HCT116 (cell line): ENCODE results near the gene PSMB5. TPM values are rescaled to one million over a fixed set of nuclear protein-coding genes. Genes with fewer than 3 reads are reported as not detected.

Source experiments
- ATAC-seq: fragments of 200-7000 bp; cut with Tn5 transposase; 2 replicates; pipeline ENCODE4 v1.9.1; 2020; ENCODE audit warnings: mild to moderate bottlenecking, moderate library complexity
- BruUV-seq: library from RNA; stranded (reverse); fragments of 400-500 nt; replicated peaks from 2 replicates; lab custom pipeline; 2021; lab: Mats Ljungman, UMichigan
- CTCF ChIA-PET: fragments of 300-600 bp; sonication (Branson Sonifier 250); formaldehyde crosslinking; loops from one replicate; lab custom pipeline; 2021; ENCODE audit warnings: antibody characterized with exemption; lab: Charles Lee
- POLR2A ChIA-PET: fragments of 300-600, 350-600 bp; sonication (Branson Sonifier 250); formaldehyde crosslinking; loops from one replicate; lab custom pipeline; 2021; ENCODE audit warnings: antibody characterized with exemption; lab: Charles Lee
- RAD21 ChIA-PET, 2 experiments: fragments of 300-600 bp; sonication (Branson Sonifier 250); formaldehyde crosslinking; loops; one replicate each; lab custom pipeline; 2023; ENCODE audit warnings: low total read pairs in 2 of 2; ENCODE audit not compliant: uncharacterized antibody in 2 of 2, unreplicated experiment in 2 of 2, low non-redundant PET in 1 of 2; lab: Charles Lee
- DNase-seq: peaks from one replicate; pipeline ENCODE4 v3.0.0-alpha.2; 2010; ENCODE audit warnings: low read depth, low spot score
- H2AFZ ChIP-seq: fragments of 200-600 bp; shearing (Covaris generic), sonication (generic); 2 replicates; pipeline ENCODE4 v1.6.1; 2017; ENCODE audit warnings: low read depth, mixed run types, mixed read lengths, antibody characterized with exemption, low read length; ENCODE audit not compliant: poor library complexity, severe bottlenecking
- H3K27ac ChIP-seq: 2 replicates; pipeline ENCODE4 v1.5.1; 2012; ENCODE audit warnings: low read depth, low read length
- H3K27me3 ChIP-seq: fragments of 200-600 bp; sonication (generic); 2 replicates; pipeline ENCODE4 v1.6.1; 2016; ENCODE audit warnings: mixed run types, low read length, mixed read lengths; ENCODE audit not compliant: insufficient read depth
- H3K36me3 ChIP-seq, 2 experiments: fragments of 200-500 bp in 1 of 2; fragments of 200-600 bp in 1 of 2; sonication (Bioruptor generic) in 1 of 2; sonication (generic) in 1 of 2; 2 replicates each; pipeline versions ENCODE4 v1.5.1 to v1.6.1; 2014 to 2016; ENCODE audit warnings: low read length in 2 of 2, inconsistent platforms in 1 of 2, mixed read lengths in 1 of 2, mixed run types in 1 of 2; ENCODE audit not compliant: insufficient read depth in 2 of 2, control insufficient read depth in 1 of 2
- H3K4me1 ChIP-seq, 2 experiments: fragments of 200-600 bp in 1 of 2; sonication (generic) in 1 of 2; 2 replicates each; pipeline versions ENCODE4 v1.5.1 to v1.6.1; 2012 to 2017; ENCODE audit warnings: low read length in 2 of 2, inconsistent platforms in 1 of 2, mild to moderate bottlenecking in 1 of 2, mixed read lengths in 1 of 2, mixed run types in 1 of 2, moderate library complexity in 1 of 2; ENCODE audit not compliant: insufficient read depth in 2 of 2, control insufficient read depth in 1 of 2
- H3K4me2 ChIP-seq: fragments of 200-600 bp; sonication (generic); 2 replicates; pipeline ENCODE4 v1.6.1; 2017; ENCODE audit warnings: mixed run types, low read length, mixed read lengths
- H3K4me3 ChIP-seq, 2 experiments: fragments of 200-600 bp in 1 of 2; sonication (generic) in 1 of 2; replicated peaks in 1 of 2; 2 replicates each; pipeline ENCODE4 v1.5.1; 2011 to 2016; ENCODE audit warnings: low read length in 2 of 2, control low read depth in 1 of 2, low read depth in 1 of 2, mild to moderate bottlenecking in 1 of 2, mixed read lengths in 1 of 2, mixed run types in 1 of 2
- H3K79me2 ChIP-seq: fragments of 200-600 bp; sonication (generic); 2 replicates; pipeline ENCODE4 v1.6.1; 2017; ENCODE audit warnings: mild to moderate bottlenecking, mixed run types, low read length, moderate library complexity, mixed read lengths; ENCODE audit not compliant: insufficient read depth
- H3K9ac ChIP-seq: fragments of 200-600 bp; sonication (generic); 2 replicates; pipeline ENCODE4 v1.6.1; 2016; ENCODE audit warnings: low read length, mixed read lengths
- H3K9me2 ChIP-seq: fragments of 200-600 bp; sonication (generic), shearing (Covaris generic); 2 replicates; pipeline ENCODE4 v1.6.1; 2017; ENCODE audit warnings: mixed run types, mild to moderate bottlenecking, moderate library complexity; ENCODE audit not compliant: insufficient read depth
- H3K9me3 ChIP-seq, 2 experiments: fragments of 200-500 bp in 1 of 2; fragments of 200-600 bp in 1 of 2; sonication (Bioruptor generic) in 1 of 2; sonication (generic) in 1 of 2; 2 replicates each; pipeline ENCODE4 v1.6.1; 2014 to 2017; ENCODE audit warnings: low read length in 2 of 2, mixed read lengths in 2 of 2, inconsistent platforms in 1 of 2, low read depth in 1 of 2, mild to moderate bottlenecking in 1 of 2, mixed run types in 1 of 2, moderate library complexity in 1 of 2; ENCODE audit not compliant: control insufficient read depth in 1 of 2, insufficient read depth in 1 of 2
- H4K20me1 ChIP-seq: fragments of 200-600 bp; sonication (generic), shearing (Covaris generic); 2 replicates; pipeline ENCODE4 v1.6.1; 2017; ENCODE audit warnings: mixed run types, mild to moderate bottlenecking, moderate library complexity; ENCODE audit not compliant: insufficient read depth
- CTCF ChIP-seq, 3 experiments: fragments of 200-600 bp in 1 of 3; sonication (generic) in 1 of 3; IDR thresholded peaks in 2 of 3; conservative IDR thresholded peaks in 1 of 3; 2 replicates each; pipeline ENCODE4 v1.5.1; 2012 to 2017; ENCODE audit warnings: low read depth in 2 of 3, low read length in 2 of 3, antibody characterized with exemption in 1 of 3, borderline replicate concordance in 1 of 3, control low read depth in 1 of 3, mild to moderate bottlenecking in 1 of 3, mixed read lengths in 1 of 3, mixed run types in 1 of 3, moderate library complexity in 1 of 3; ENCODE audit not compliant: insufficient read depth in 1 of 3
- EZH2 ChIP-seq: fragments of 200-600 bp; sonication (generic); IDR thresholded peaks from 2 replicates; pipeline ENCODE4 v1.6.1; 2017; ENCODE audit warnings: antibody characterized with exemption, mixed run types
- FOSL1 ChIP-seq: IDR thresholded peaks from 2 replicates; pipeline ENCODE4 v1.6.1; 2012; ENCODE audit warnings: low read depth
- MAX ChIP-seq: IDR thresholded peaks from 2 replicates; pipeline ENCODE4 v1.6.1; 2012
- POLR2AphosphoS5 ChIP-seq: IDR thresholded peaks from 2 replicates; pipeline ENCODE4 v1.6.1; 2011; ENCODE audit warnings: mild to moderate bottlenecking, low read depth, low read length, moderate library complexity
- RAD21 ChIP-seq: IDR thresholded peaks from 2 replicates; pipeline ENCODE4 v1.6.1; 2012; ENCODE audit warnings: low read depth, mild to moderate bottlenecking
- YY1 ChIP-seq: IDR thresholded peaks from 2 replicates; pipeline ENCODE4 v1.6.1; 2011; ENCODE audit warnings: low read length, low read depth, moderate library complexity, mild to moderate bottlenecking; ENCODE audit not compliant: insufficient replicate concordance; ENCODE audit errors: extremely low read depth
- ZFX ChIP-seq: fragments of 450-650 bp; IDR thresholded peaks from 2 replicates; pipeline ENCODE4 v1.6.1; 2017
- ZNF274 ChIP-seq: fragments of 200-500 bp; sonication (Bioruptor generic); IDR thresholded peaks from 2 replicates; pipeline ENCODE4 v1.6.1; 2014; ENCODE audit warnings: mild to moderate bottlenecking, low read depth, low read length, inconsistent platforms
- intact Hi-C: fragments of 100-400 bp; cut with micrococcal nuclease; formaldehyde crosslinking; loops from 2 replicates; pipeline ENCODE4 v1.10.0; 2022
- total RNA-seq: library from RNA; stranded (reverse); gene quantifications from one replicate; pipeline ENCODE4 v1.2.1, GENCODE V29; 2021; ENCODE audit not compliant: unreplicated experiment

Gene PSMB5
- total RNA-seq, 1 experiment from 2014 or later: 212 TPM

- RAD21 ChIA-PET: interaction anchor here (1.0 to 1.3 kb wide), 6 partner anchors 11 to 86 kb away, joined by 3 to 12 read pairs (median 6); partner anchors contain the start of gene AJUBA (in 1 of the 2)
- no TSS peak for BruUV-seq
Observed at GRCh38 chr14:23057757-23058653, 23.3 kb upstream of the PSMB5 start.

More at GRCh38 chr14:23057757-23058653, 23.3 kb upstream of the PSMB5 start:
- peak overlapping the region; percentile 59 to 61 for H3K4me3 ChIP-seq
- peak overlapping the region; percentile 95 for H3K4me2 ChIP-seq
- DNase-seq (peak; percentile 79), ATAC-seq (peak; percentile 73)
- H3K79me2 ChIP-seq: peaks cover 7% of the 10 kb centered on the region; the same call in 1 of the 2 replicates
- H3K9me2 ChIP-seq: no peaks in the 10 kb centered on the region
- intact Hi-C loops: loop anchor here (1.0 to 5.0 kb wide), 4 partner anchors 51 to 501 kb away; no protein-coding TSS in a partner anchor
- no peaks in the 10 kb centered on the region for H4K20me1 ChIP-seq
- no peaks in the 10 kb centered on the region for H3K9me3 ChIP-seq
- H3K27me3 ChIP-seq: no peaks in the 10 kb centered on the region
- H3K9ac ChIP-seq: peak overlapping the region; percentile 63
- no peak for TF ChIP-seq FOSL1
- peak; percentile 87 for TF ChIP-seq RAD21
- TF ChIP-seq MAX: peak; percentile 40
- no peak for TF ChIP-seq EZH2
- TF ChIP-seq YY1: peak; percentile 37
- peak; percentile 59 for TF ChIP-seq POLR2AphosphoS5
- no peak for TF ChIP-seq ZNF274
- peak; percentile 43; the same call in 1 of the 2 replicates for TF ChIP-seq ZFX
- peak; percentile 83 to 95 (median 92) for TF ChIP-seq CTCF (IDR thresholded peaks at IDR 0.05 in 2 of 3, conservative IDR thresholded peaks at IDR 0.05 in 1 of 3; ENCODE audit: borderline replicate concordance in 1 of 3, insufficient read depth in 1 of 3, low read depth in 2 of 3, low read length in 2 of 3)
- peaks cover 24 to 27% of the 10 kb centered on the region in 2 experiments; a peak in 3 of 4 replicates for H3K36me3 ChIP-seq
- H2AFZ ChIP-seq: no peak overlapping the region
- H3K4me1 ChIP-seq: peaks cover 24 to 44% of the 10 kb centered on the region in 2 experiments
- CTCF ChIA-PET: interaction anchor here (0.5 to 9.9 kb wide), 29 partner anchors 9 to 498 kb away, joined by 3 to 175 read pairs (median 4); partner anchors contain the start of genes ACIN1, AJUBA, C14orf119 and LRP10
- peak overlapping the region; percentile 84 for H3K27ac ChIP-seq
- POLR2A ChIA-PET: interaction anchor here (0.9 to 1.7 kb wide), 7 partner anchors 8 to 81 kb away, joined by 3 to 10 read pairs (median 5); no protein-coding TSS in a partner anchor
